ENCODE data around the gene CRYZ.

DNA sequence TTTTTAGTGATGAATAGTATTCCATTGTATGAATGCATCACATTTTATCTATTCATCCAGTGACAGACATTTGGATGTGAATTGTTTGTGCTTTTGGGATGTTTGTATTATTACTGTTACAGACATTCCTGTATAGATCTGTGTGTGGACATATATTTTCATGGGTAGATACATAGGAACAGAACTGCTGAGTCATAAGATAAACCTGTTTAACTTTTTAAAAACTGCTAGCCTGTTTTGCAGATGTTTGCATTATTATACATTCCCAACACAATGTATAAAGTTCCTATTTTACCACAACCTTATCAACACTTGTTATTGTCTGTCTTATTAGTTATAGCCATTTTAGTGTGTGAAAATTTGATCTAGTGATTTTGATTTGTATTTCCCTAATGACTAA, 46.9 kb upstream of the CRYZ start:
- no peak for TF ChIP-seq CTCF (conservative IDR thresholded peaks at IDR 0.05 in 1 of 2, IDR thresholded peaks at IDR 0.05 in 1 of 2; ENCODE audit: extremely low read depth in 1 of 2, insufficient read depth in 1 of 2, low read depth in 1 of 2, low read length in 2 of 2)
- no peak for TF ChIP-seq EZH2 (IDR thresholded peaks at IDR 0.05; ENCODE audit: borderline replicate concordance, low read length)
